CD4-positive, alpha-beta T cell treated with Interleukin-6 for 4 hours (primary cell): ENCODE measurements around the gene ZBTB22.
"Not testable (repeated sequence)": the region's sequence is repeated elsewhere in the genome, so short reads cannot be mapped to it uniquely, and the experiment has no call there.

ENCODE experiments used
- DNase-seq: peaks from one replicate; pipeline ENCODE4 v3.0.0-alpha.2; 2020; ENCODE audit warnings: mixed read lengths

Gene ZBTB22

DNA sequence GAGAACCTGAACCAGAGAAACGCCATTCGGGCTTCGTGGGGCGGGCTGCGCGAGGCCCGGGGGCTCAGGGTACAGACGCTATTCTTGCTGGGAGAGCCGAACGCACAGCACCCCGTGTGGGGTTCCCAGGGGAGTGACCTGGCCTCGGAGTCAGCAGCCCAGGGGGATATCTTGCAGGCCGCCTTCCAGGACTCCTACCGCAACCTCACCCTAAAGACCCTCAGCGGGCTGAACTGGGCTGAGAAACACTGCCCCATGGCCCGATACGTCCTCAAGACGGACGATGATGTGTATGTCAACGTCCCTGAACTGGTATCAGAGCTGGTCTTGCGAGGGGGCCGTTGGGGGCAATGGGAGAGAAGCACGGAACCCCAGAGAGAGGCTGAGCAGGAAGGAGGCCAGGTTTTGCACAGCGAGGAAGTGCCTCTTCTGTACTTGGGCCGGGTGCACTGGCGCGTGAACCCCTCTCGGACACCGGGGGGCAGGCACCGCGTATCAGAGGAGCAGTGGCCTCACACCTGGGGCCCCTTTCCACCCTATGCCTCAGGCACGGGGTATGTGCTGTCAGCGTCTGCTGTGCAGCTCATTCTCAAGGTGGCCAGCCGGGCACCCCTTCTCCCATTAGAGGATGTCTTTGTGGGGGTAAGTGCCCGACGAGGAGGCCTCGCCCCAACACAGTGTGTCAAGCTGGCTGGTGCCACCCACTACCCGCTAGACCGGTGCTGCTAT is 39.7 kb downstream of the ZBTB22 start:
- DNase-seq: peak; percentile 37

DNA sequence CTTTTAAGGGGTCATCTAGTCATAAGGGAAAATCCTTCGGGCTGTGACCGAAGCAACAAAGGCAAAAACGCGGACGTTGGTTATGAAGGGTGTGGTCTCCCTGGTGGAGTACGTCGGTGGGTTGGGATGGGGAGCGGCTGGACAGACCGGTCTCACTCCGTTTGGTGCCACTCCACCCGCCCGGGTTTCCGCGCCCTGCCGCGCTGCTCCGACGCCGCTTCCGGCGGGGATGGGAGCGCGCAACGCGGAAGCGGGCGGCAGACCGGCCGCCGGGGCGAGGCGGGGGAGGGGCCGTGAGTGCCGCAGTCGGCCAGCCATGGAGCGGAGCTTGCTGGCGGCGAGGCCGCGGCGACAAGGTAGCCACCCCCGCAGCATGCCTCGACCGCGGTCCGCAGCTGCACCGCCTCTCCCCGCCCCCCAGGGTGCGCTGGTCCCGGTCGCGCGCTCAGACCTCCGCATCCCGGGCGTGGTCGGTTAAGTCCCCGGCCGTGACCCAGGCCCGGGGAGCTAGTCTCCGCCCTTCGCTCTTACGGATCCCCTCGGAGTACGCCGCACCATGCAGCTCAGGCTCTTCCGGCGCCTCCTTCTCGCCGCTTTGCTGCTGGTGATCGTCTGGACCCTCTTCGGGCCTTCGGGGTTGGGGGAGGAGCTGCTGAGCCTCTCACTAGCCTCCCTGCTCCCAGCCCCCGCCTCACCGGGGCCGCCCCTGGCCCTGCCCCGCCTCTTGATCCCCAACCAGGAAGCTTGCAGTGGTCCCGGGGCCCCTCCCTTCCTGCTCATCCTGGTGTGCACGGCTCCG is 40.5 kb downstream of the ZBTB22 start, which contains the start of gene B3GALT4:
Gene B3GALT4 (plus strand): TSS at position 260 of the 799 bp plus-strand sequence. CDS start 297 bp downstream, at position 557.
- peak; percentile 84 for DNase-seq

DNA sequence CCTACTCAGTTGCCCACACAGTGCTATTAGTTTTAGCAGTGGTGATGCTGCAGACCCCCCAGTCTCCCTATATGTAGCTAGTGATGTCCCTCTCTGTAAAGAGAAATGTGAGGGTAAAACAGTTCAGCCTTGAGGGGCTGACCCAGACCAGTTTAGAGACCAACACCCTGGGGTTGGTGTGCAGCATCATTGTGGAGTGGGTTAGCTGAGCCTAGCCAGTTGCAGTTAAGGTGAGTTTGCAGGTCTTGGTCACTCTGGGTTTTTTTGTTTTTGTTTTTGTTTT is 41.0 kb downstream of the ZBTB22 start:
- no peak for DNase-seq

DNA sequence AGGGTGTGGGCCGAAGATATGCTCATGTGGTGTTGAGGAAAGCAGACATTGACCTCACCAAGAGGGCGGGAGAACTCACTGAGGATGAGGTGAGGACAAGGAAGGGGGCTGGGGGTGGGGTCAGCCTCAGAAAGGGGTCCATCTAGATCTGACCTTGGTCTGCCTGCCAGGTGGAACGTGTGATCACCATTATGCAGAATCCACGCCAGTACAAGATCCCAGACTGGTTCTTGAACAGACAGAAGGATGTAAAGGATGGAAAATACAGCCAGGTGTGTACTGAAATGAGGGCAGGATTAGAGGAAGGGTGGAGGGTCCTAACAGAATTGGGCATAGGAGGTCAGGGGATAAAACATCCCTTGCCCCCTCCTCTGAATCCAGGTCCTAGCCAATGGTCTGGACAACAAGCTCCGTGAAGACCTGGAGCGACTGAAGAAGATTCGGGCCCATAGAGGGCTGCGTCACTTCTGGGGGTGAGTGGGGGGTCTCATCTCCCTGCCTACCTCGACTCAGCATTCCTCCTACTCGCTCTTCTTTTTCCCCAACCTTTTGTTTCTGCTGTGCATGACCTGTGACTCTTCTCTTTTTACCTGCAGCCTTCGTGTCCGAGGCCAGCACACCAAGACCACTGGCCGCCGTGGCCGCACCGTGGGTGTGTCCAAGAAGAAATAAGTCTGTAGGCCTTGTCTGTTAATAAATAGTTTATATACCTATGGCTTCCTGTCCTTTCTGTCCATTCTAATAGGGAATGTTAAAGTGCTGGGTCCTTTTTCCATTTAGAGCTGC is 41.6 kb downstream of the ZBTB22 start:
- DNase-seq: not testable (repeated sequence)

DNA sequence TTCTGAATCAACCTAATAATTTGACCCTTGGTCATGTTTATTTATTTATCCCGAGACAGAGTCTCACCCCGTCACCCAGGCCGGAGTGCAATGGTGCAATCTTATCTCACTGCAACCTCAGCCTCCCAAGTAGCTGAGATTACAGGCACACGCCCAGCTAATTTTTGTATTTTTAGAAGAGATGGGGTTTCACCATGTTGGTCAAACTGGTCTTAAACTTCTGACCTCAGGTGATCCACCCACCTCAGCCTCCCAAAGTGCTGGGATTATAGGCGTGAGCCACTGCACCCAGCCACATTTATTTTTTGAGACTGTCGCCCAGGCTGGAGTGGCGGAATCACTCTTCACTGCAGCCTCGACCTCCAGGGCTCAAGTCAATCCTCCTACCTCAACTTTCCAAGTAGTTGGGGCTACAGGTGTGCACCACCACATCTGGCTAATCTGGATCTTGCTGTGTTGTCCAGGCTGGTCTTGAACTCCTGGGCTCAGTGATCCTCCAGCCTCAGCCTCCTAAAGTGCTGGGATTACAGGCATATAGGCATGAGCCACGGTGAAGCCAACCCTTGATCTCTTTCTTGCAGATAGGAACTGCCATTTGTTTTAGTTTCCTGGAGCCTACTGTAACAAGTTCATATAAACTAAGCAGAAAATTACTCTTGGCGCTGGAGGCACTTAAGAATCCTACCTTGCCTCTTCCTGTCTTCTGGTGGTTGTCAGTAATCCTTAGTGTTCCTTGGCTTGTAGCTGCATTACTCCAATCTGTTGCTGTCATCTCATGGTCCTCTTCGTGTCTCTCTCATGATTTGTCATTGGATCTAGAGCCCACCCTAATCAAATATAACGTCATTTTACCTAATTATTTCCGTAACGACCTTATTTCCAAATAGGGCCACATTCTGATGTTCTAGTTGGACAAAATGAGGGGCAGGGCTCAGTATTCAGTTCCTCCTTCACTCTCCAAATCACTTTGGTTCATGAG is 43.3 kb downstream of the ZBTB22 start:
- DNase-seq: no peak

DNA sequence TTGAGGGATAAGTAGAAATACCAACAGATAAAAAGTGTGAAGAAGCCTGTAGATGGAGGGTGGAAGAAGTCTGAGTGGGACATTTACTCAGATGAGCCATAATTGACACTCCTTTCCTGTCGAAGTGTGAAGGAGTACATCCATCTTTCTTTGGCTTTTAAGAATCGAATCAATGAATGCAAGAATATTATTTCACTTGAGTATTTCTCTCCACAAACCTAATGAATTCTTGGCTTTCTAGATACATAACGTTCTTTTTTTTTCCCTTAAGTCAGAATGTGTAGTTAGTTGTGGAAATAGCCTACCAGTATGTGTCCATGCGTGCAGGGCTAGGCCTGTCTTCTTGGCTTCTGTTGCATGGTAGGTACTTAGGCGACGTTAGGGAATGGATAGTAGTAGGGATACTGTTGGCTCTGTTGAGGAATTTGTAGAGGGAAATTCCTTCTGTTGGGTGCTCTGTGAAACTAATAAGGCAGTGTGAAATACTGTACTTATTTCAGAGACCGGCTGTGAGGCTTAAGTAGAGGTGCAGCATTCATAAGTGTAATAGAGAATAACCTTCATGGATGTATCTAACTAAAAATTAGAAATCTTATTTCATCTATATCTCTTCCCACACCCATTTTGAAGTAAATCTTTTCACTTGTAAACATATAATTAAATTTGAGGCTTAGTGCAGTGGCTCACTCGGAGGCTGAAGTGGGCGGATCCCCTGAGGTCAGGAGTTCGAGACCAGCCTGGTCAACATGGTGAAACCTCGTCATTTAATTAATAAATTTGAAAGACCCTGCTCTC is 44.2 kb downstream of the ZBTB22 start:
- no peak for DNase-seq

DNA sequence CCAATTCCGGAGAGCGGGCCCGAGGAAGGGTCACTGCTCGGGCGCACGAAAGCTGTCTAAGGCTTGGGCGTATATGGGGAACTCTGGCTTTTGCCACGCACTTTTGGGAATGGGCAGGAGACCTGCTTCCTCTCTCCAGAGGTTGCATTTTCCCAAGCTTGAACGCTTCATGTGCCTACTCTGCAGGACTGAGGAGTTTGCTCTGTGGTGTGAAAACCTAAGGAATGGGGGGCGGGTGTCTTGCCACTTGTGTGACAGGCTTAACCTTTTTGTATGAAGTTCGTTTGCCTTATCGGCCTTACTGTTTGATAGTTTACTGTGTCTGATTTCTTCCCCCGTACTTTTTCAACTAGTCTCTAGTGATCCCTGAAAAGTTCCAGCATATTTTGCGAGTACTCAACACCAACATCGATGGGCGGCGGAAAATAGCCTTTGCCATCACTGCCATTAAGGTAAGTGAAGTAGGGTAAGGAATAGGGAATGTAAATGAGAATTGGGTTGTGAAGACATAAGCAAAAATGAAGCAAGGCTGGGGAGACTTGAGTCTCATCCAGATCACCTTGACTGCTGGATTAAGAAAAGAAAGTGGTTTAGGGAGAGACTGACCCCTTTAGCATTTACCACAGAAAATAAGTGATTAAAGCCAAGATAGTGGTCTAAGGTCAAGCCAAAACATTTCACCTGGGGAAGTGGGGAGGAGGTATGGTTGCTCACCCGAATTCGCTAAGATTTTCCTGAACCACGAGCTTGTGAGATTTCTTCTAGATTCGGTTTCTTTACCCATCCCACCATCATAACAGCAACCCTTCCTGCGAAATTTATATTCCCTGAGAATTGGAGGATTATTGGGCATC is 45.0 kb downstream of the ZBTB22 start:
- DNase-seq: no peak

DNA sequence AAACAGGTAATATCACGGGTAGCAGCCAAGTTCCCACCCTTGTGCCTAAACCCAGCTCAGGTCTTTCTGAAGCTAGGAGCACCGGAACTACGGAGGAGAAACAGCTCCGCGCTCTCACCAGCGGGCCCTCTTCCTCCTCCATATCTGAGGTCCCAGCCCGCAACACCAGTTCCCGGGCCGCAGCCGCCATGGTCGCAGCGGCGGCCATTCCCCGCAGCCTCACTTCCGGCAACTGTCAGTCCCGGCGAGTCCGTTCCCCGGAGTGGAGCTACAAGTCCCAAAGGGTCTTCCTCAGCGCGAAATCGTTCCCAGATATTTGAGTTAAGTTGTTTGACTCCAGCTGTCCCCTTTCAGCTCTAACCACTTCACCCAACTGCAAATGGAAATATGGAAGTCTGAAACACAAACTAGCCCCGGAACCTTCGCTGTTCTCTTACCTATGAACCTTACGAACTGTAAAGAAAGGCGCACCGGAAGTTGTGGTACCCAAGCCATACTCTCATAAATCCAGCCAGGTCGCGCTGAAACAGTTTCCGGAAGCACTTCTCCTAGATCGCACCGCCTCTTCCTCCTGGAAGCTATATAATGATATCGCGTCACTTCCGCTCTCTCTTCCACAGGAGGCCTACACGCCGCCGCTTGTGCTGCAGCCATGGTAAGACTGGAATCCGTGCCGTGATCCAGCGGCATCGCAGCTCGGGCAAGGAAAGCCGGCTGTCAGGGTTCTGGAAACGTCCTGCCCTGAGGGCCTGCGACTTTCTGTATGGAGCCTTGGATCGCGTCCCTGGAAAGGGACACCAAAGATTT is 45.9 kb downstream of the ZBTB22 start, which contains the start of the genes RPS18 and VPS52:
Gene RPS18 (plus strand): TSS at position 608 of the 807 bp plus-strand sequence. CDS start 45 bp downstream, at position 653.
Gene VPS52 (minus strand): TSS at position 409 of the 807 bp plus-strand sequence. CDS start 201 bp downstream, at position 208.
- DNase-seq: peak; percentile 92

DNA sequence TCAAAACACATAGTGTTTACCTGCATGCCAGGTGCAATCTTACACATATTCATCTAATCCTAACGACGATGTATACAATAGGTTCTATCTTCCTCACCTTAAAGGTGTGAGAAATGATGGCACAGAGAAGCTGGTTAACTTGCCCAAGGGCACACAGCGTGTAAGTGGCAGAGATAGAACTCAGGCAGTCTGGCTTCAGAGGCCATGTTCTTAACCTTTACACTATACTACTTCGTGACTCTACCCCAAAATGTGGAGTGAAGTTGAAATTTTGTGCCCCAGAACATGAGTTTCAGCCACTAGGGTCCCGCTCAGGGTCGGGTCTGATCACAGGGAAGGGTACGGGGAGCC is 46.5 kb downstream of the ZBTB22 start:
- DNase-seq: no peak
